ENCODE measurements around the gene RANBP9.

RANBP9 gene

DNA sequence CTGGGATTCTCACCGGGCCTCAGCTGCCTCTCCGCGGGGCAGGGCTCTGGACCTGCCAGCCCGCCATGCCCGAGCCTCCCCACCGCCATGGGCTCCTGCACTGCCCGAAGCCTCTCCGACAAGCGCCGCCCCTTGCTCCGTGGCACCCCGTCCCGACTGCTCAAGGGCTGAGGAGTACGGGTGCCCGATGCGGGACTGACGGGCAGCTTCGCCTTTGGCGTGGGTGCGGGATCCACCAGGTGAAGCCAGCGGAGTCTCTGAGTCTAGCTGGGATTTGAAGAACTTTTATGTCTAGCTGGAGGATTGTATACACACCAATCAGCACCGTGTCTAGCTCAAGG lies 5.3 kb upstream of the RANBP9 start:
- no peak for DNase-seq
- TF ChIP-seq, protein P1, sequence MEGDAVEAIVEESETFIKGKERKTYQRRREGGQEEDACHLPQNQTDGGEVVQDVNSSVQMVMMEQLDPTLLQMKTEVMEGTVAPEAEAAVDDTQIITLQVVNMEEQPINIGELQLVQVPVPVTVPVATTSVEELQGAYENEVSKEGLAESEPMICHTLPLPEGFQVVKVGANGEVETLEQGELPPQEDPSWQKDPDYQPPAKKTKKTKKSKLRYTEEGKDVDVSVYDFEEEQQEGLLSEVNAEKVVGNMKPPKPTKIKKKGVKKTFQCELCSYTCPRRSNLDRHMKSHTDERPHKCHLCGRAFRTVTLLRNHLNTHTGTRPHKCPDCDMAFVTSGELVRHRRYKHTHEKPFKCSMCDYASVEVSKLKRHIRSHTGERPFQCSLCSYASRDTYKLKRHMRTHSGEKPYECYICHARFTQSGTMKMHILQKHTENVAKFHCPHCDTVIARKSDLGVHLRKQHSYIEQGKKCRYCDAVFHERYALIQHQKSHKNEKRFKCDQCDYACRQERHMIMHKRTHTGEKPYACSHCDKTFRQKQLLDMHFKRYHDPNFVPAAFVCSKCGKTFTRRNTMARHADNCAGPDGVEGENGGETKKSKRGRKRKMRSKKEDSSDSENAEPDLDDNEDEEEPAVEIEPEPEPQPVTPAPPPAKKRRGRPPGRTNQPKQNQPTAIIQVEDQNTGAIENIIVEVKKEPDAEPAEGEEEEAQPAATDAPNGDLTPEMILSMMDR (IDR thresholded peaks at IDR 0.05; ENCODE audit: low read depth, low read length), result no peak
- Histone ChIP-seq H3K27me3 (ENCODE audit: insufficient read depth, low read depth, severe bottlenecking) (no peaks in the 10 kb centered on the region), H3K36me3 (no peaks in the 10 kb centered on the region), H3K27ac (no peak overlapping the region), H3K4me3 (ENCODE audit: low read depth, low read length) (no peak overlapping the region), H3K9me3 (ENCODE audit: severe bottlenecking) (peaks cover 18% of the 10 kb centered on the region)

DNA sequence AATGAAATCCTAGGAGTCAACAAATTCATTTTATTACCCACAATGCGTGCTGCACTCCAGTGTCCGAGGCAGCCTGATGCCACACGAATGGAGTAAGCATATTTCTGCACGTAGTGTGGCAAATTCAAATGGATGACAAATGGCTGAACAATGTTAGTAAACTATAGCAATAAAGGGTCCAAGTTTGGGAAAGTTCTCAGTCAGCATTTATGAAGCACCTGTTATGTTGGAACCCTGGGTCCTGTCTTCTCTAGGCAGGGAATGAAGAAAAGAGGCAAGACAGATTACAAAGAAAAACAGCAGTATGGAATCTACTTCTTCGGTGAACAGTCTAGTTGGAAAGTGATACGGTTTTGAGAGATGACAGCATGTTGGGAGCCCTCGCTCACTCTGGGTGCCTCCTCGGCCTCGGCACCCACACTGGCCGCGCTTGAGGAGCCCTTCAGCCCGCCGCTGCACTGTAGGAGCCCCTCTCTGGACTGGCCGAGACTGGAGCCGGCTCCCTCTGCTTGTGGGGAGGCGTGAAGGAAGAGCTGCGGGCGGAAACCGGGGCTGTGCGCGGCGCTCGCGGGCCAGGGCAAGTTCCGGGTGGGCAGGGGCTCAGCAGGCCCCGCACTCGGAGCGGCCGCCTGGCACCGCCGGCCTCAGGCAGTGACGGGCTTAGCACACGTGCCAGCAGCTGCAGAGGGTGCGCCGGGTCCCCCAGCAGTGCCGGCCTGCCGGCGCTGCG lies 4.8 kb upstream of the RANBP9 start:
- H3K27ac ChIP-seq, result no peak overlapping the region
- peaks cover 18% of the 10 kb centered on the region for H3K9me3 ChIP-seq (ENCODE audit: severe bottlenecking)
- TF ChIP-seq, protein P1 (IDR thresholded peaks at IDR 0.05; ENCODE audit: low read depth, low read length), result no peak
- H3K27me3 ChIP-seq (ENCODE audit: insufficient read depth, low read depth, severe bottlenecking), result no peaks in the 10 kb centered on the region
- DNase-seq, result no peak
- H3K4me3 ChIP-seq (ENCODE audit: low read depth, low read length), result no peak overlapping the region
- no peaks in the 10 kb centered on the region for H3K36me3 ChIP-seq

DNA sequence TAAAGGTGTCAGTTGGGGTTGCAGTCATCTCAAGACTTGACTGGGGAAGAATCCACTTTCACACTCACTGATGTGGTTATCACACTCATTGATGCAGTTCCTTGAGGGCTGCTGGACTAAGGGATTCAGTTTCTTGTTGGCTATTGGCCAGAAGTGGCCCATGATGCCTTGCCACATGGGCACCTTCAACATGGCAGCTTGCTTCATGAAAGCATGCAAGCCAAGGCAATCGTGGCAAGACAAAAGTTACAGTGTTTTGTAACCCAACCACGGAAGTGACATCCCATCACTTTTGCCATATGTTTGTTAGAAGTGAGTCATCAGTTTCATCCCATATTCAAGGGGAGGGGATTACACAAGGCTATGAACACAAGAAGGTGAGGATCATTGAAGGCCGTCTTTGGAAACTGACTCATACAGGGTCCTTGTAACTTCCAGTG lies 3.8 kb upstream of the RANBP9 start:
- no peaks in the 10 kb centered on the region for H3K27me3 ChIP-seq (ENCODE audit: insufficient read depth, low read depth, severe bottlenecking)
- no peak overlapping the region for H3K27ac ChIP-seq
- DNase-seq, result no peak
- H3K9me3 ChIP-seq (ENCODE audit: severe bottlenecking), result peaks cover 18% of the 10 kb centered on the region
- TF ChIP-seq, protein P1 (IDR thresholded peaks at IDR 0.05; ENCODE audit: low read depth, low read length), result no peak
- H3K4me3 ChIP-seq (ENCODE audit: low read depth, low read length), result no peak overlapping the region
- H3K36me3 ChIP-seq, result peaks cover 4% of the 10 kb centered on the region; the same call in 1 of the 2 replicates

DNA sequence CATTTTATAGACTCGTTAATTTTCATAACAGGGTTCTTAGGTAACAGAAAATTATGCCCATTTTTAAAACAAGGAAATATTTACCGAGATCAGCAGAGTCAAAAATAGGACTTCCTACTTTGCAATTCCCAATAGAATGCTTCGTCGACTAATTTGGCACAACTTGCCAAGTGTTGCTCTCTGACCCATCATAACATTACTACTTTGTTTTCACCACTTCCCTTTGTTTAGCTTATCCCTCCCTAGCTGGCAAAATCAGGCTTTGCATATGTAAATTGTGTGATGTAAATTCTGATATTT lies 914 bp upstream of the RANBP9 start:
- peaks cover 5% of the 10 kb centered on the region; the same call in 1 of the 2 replicates for H3K36me3 ChIP-seq
- H3K27me3 ChIP-seq (ENCODE audit: insufficient read depth, low read depth, severe bottlenecking), result no peaks in the 10 kb centered on the region
- H3K4me3 ChIP-seq (ENCODE audit: low read depth, low read length), result peak overlapping the region; percentile 56
- peaks cover 16% of the 10 kb centered on the region for H3K9me3 ChIP-seq (ENCODE audit: severe bottlenecking)
- TF ChIP-seq, protein P1 (IDR thresholded peaks at IDR 0.05; ENCODE audit: low read depth, low read length), result no peak
- no peak for DNase-seq
- peak overlapping the region; percentile 92 for H3K27ac ChIP-seq

DNA sequence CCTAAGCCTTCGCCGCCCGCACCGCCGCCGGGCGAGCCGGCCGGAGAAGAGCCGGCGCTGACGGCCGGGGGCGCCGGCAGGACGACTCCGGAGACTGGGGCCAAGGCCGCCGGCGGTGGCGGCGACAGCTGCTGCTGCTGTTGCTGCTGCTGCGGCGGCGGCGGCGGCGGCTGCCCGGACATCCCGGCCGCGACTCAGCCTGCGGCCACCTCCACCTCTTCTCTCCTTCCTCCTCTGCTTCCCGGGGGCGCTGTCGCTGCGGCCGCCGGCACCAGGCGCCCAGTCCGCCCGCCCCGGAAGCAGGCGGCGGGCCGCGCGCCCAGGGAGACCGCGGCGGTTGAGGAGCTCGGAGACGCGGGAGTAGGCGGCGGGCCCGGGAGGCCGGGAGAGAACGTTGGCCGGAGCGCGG lies 307 bp downstream of the RANBP9 start:
- DNase-seq, result no peak
- no peaks in the 10 kb centered on the region for H3K27me3 ChIP-seq (ENCODE audit: insufficient read depth, low read depth, severe bottlenecking)
- H3K27ac ChIP-seq, result peak overlapping the region; percentile 92

More for the DNA sequence above, 307 bp downstream of the RANBP9 start:
- peaks cover 8% of the 10 kb centered on the region; the same call in 1 of the 2 replicates for H3K36me3 ChIP-seq
- TF ChIP-seq, protein P1 (IDR thresholded peaks at IDR 0.05; ENCODE audit: low read depth, low read length), result peak; percentile 36
- peaks cover 4% of the 10 kb centered on the region for H3K9me3 ChIP-seq (ENCODE audit: severe bottlenecking)
- peak overlapping the region; percentile 82 for H3K4me3 ChIP-seq (ENCODE audit: low read depth, low read length)

Data from WERI-Rb-1 (cell line).